ENCODE results near the gene OMG.
A peak's percentile ranks its signal among the peaks of the same experiment; 100 is the strongest.
"Not testable (repeated sequence)": the region's sequence is repeated elsewhere in the genome, so short reads cannot be mapped to it uniquely, and the experiment has no call there.

OMG gene

GRCh38 chr17:31297090-31297489 lies at the start of gene OMG:
Gene OMG, minus strand, starts transcription at chr17:31297239. Its CDS starts 908 bp downstream, at chr17:31296331.
- no peak for DNase-seq (ENCODE audit: low read depth, low spot score)

GRCh38 chr17:31345191-31345747 lies 48.2 kb upstream of the OMG start:
- not testable (repeated sequence) for DNase-seq (ENCODE audit: low read depth, low spot score)

GRCh38 chr17:31339906-31340661 lies 43.0 kb upstream of the OMG start:
- DNase-seq (ENCODE audit: low read depth, low spot score), result no peak

- no peak for DNase-seq (ENCODE audit: low read depth, low spot score)
Measured at GRCh38 chr17:31329221-31329620, 32.2 kb upstream of the OMG start.

GRCh38 chr17:31328160-31328535 lies 31.1 kb upstream of the OMG start:
- no peak for DNase-seq (ENCODE audit: low read depth, low spot score)

- DNase-seq (ENCODE audit: low read depth, low spot score), result no peak
Measured at GRCh38 chr17:31327534-31328159, 30.6 kb upstream of the OMG start.

GRCh38 chr17:31323551-31323950 lies 26.5 kb upstream of the OMG start:
- no peak for DNase-seq (ENCODE audit: low read depth, low spot score)

- DNase-seq (ENCODE audit: low read depth, low spot score), result peak; percentile 2
Measured at GRCh38 chr17:31321966-31322365, 24.9 kb upstream of the OMG start.

- DNase-seq (ENCODE audit: low read depth, low spot score), result peak; percentile 57
Measured at GRCh38 chr17:31321481-31321880, 24.4 kb upstream of the OMG start, which contains the start of gene EVI2A. Gene EVI2A, minus strand, starts transcription at chr17:31321622. Its CDS starts 2,609 bp downstream, at chr17:31319013.

GRCh38 chr17:31320791-31321190 lies 23.8 kb upstream of the OMG start:
- DNase-seq (ENCODE audit: low read depth, low spot score), result no peak

- no peak for DNase-seq (ENCODE audit: low read depth, low spot score)
Measured at GRCh38 chr17:31320241-31320640, 23.2 kb upstream of the OMG start.

GRCh38 chr17:31318851-31319661 lies 22.0 kb upstream of the OMG start:
- no peak for DNase-seq (ENCODE audit: low read depth, low spot score)

- DNase-seq (ENCODE audit: low read depth, low spot score), result no peak
Measured at GRCh38 chr17:31318298-31318801, 21.3 kb upstream of the OMG start.

- DNase-seq (ENCODE audit: low read depth, low spot score), result no peak
Measured at GRCh38 chr17:31314782-31315100, 17.7 kb upstream of the OMG start.

- no peak for DNase-seq (ENCODE audit: low read depth, low spot score)
Measured at GRCh38 chr17:31313982-31314781, 17.1 kb upstream of the OMG start, which contains the start of gene EVI2B. Gene EVI2B, minus strand, starts transcription at chr17:31314054. Its CDS starts 8,445 bp downstream, at chr17:31305609.

GRCh38 chr17:31312223-31312622 lies 15.2 kb upstream of the OMG start:
- not testable (repeated sequence) for DNase-seq (ENCODE audit: low read depth, low spot score)

- no peak for DNase-seq (ENCODE audit: low read depth, low spot score)
Measured at GRCh38 chr17:31311526-31311925, 14.5 kb upstream of the OMG start.

- DNase-seq (ENCODE audit: low read depth, low spot score), result no peak
Measured at GRCh38 chr17:31310886-31311285, 13.8 kb upstream of the OMG start.

- DNase-seq (ENCODE audit: low read depth, low spot score), result no peak
Measured at GRCh38 chr17:31310260-31310659, 13.2 kb upstream of the OMG start.

GRCh38 chr17:31309556-31309955 lies 12.5 kb upstream of the OMG start:
- no peak for DNase-seq (ENCODE audit: low read depth, low spot score)
